Muscle of arm (tissue), 12 donors: ENCODE measurements around the gene CHST12. TPM values are rescaled to one million over a fixed set of nuclear protein-coding genes. Genes with fewer than 3 reads are reported as not detected.
"Not testable (repeated sequence)": the region's sequence is repeated elsewhere in the genome, so short reads cannot be mapped to it uniquely, and the experiment has no call there.

Experiments used
- DNase-seq: peaks from one replicate; pipeline ENCODE4 v3.0.0-alpha.2; 2013
- polyA plus RNA-seq, 12 donors: library from polyadenylated mRNA; unstranded; fragments of 120-200 nt; gene quantifications; one replicate each; pipeline ENCODE4 v1.2.1, GENCODE V29; 2013; ENCODE audit not compliant: insufficient read length in 12 of 12

The CHST12 gene
- polyA plus RNA-seq, 12 donors = 6.6 to 15.7 (median 7.8) TPM; not detected in 2

DNA sequence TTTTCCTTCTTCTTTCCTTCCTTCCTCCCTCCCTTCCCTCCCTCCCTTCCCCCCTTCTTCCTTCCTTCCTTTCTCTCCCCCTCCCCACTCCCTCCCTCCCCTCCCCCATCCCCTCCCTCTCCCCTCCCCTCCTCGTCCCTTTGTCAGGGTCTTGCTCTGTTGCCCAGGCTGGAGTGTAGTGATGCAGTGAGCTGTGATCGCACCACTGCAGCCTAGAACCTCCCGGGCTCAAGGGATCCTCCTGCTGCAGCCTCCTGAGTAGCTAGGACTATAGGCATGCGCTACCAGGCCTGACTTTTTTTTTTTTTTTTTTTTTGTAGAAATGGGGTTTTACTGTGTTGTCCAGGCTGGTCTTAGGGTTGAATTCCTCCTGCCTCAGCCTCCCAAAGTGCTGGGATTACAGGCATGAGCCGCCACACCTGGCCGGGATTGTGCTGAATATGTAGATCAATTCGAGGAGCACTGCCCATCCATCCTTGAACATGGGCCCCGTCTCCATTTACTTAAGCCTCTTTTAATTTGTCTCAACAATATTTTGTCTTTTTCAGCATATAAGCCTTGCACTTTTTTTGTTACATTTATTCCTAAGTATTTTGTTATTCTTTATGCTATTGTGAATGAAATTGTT, 49.3 kb downstream of the CHST12 start:
- DNase-seq = no peak

- not testable (repeated sequence) for DNase-seq
Observed at GRCh38 chr7:2453849-2454248, 50.4 kb downstream of the CHST12 start.

- no peak for DNase-seq
Observed at GRCh38 chr7:2459674-2460073, 56.3 kb downstream of the CHST12 start.

DNA sequence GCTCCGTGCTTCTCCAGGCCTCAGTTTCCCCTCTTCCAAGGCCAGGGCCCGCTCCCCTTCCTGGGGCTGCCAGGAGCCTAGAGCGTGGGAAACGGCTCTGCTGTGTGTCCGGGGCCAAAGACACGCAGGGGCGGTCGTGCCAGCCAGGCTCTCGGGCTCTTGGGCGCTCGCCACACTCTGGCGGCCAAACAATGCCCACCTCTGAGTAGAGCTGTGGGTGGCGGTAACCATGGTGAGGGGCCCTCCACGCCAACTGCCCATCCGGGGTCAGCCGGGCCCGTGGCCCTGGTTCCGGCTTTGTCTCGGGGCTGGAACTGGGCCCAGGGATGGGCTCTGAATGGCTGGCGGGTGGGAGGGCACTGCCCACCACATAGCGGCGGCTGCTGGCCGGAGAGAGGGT, 56.8 kb downstream of the CHST12 start:
- no peak for DNase-seq

GRCh38 chr7:2460641-2461040, 57.2 kb downstream of the CHST12 start:
- DNase-seq = no peak

DNA sequence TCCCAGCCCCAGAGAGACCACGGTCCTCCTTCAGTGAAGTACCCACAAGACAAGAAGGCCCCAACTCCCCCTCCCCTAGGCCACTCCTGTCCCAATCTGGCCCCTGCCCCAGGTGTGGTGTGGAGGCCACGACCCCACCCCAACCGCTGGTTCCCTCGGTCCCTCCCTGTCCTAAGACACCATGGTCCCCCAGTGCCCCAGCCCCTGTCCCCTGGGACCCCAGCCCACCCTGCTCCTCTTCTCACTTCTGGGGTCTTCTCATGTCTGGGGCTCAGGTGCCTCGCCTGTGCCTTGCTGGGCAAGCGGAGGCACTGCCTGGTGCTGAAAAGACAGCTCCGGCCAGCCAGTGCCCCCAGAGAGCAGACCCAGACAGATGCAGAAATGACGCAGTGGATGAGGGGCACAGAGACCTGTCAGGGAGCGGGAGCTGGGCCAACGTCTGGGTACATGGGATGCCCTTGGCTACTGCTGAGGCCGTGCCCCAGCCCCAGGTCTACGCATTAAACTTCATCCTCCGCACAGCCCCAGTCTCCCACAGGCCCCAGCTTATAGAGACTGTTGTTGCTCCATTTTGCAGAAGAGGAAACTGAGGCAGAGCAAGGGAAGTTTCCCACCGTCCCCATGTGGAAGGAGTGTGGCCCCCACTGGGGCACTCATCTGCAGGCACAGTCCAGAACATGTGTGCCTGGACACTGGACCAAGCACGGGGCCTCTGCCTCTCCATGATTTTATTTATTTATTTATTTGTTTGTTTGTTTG, 58.0 kb downstream of the CHST12 start:
- DNase-seq = no peak

DNA sequence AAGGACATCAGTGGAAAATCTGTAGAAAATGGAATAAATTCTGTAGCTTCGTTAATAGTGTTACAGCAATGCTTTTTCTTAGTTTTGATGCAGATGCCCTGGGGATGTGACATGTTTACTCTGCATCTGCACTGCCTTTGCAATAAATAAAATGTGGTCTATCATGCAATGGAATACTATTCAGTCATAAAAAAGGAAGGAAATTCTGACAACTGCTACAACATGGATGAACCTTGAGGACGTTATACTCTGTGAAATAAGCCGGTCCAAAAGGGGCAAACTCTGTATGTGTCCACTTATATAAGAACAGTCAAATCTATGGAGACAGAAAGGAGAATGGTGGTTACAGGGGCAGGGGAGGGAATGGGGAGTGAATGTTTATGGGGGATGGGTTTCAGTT, 59.3 kb downstream of the CHST12 start:
- DNase-seq = no peak

GRCh38 chr7:2465928-2466327, 62.5 kb downstream of the CHST12 start:
- DNase-seq = no peak

- DNase-seq = no peak
Observed at GRCh38 chr7:2466675-2467074, 63.3 kb downstream of the CHST12 start.

DNA sequence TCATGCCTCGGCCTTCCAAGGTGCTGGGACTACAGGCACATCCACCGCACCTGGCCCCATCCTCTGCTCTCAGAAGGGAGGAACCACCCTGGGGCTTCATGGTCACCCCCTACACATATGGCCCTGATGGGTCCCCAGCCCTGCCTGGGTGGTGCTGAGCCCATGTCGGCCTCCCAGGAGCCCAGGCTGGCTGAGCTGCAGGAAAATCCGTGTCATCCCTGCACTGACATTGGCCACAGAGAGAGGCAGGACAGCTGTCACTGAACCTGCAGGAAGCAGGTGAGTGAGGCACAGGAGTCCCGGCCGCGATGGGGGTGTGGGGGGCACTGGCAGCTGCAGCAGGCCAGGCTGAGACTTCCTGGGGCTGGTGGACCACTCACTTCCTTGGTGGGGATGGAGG, 64.8 kb downstream of the CHST12 start:
- no peak for DNase-seq

- DNase-seq = not testable (repeated sequence)
Observed at GRCh38 chr7:2469460-2470203, 66.2 kb downstream of the CHST12 start.

DNA sequence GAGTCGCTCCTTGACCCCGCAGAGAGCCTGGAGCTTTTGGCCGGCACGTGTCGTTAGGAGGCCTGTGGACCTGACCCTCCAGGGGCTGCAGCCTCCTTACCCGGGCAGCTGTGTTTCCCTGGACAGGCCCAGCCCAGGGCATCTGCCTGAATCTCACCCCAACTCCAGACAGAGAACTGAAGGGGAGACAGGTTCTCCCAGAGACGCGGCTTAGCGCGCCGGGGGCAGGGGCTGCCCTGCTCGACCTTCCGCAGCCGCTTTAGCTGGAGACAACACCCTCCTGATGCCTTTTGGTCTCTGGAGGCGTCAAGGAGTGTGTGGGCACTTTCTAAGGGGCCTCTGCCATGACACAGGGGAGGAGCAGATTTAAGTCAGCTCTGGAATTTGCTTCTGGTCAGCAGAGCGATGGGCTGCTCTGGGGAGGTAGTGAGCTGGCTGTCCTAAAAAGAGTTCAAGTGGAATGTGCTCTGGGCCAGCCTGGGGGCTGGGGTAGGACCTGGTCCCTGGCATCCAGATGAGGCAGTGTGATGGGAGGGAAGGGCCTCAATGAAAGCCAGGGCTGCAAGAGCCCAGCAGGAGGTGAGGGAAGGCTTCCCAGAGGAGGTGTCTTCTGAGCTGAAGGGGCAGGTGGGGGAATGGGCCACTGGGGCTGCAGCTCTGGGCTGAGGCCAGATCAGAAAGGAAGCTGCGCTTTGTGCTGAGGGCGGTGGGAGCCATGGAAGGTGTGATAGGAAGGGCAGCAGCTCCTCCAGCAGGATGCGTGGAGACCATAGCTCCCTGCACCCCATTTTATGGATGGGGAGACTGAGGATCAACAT, 67.0 kb downstream of the CHST12 start:
- no peak for DNase-seq

DNA sequence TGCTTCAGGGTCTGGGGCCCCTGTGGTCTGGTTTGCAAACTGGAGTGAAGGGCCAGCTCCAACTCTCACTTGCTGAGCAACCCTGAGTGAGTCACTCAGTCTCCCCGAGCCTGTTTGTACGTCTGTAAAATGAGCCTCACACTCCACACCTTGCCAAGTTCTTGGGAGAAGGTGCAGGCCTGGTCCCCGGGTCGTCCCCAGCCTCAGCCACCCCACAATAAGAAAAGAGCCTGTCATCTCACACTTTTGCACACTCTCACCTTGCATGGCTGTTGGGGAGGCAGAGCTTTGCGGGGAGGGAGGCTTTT, 67.6 kb downstream of the CHST12 start:
- DNase-seq = no peak

DNA sequence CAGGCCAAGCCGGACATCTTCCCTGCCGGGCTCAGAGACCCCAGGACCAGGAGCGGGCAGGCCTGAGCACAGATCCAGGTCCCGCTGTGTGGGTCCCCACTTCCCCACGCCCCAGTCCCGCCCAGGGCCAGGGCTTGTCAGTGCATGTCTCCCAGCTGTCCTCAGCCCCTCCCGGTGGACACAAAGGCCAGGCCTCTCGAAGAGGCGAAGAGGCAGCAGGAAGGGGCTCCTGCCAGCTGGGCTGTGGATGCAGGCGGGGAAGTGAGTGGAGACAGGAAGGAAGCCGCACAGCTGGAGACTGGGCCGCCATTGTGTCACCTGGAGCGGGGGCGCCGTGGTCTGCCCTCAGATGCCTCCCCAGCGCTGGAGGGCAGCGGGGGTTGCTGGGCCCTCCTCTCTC, 68.0 kb downstream of the CHST12 start:
- DNase-seq = no peak

GRCh38 chr7:2472739-2473138, 69.3 kb downstream of the CHST12 start:
- DNase-seq = no peak

DNA sequence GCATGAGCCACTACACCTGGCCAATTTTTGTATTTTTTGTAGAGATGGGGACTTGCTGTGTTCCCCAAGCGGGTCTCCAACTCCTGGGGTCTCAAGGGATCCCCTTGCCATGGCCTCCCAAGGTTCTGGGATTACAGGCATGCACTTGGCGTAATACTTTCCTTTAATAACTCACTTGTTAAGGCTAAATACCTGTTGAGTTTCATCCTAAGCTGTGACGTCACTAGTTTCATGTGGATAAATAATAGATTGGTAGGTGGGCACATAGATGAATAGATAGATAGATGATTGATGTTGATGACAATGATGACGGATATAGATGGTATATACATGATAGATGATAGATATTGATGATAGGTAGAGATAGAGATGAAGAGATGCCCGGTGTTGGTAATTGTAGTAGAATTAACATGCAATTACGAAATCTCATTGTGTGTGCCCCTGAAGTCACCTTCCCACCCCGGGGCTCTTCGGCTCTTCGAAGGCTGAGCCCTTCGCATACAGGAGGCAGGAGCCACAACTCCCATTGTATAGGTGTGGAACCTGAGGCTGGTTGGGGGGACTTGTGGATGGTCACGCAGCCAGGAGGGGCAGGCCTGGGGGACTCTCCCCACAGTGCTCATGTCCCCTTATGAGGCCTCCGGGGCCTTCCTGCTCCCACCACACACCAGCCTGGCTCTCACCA, 70.2 kb downstream of the CHST12 start:
- no peak for DNase-seq

DNA sequence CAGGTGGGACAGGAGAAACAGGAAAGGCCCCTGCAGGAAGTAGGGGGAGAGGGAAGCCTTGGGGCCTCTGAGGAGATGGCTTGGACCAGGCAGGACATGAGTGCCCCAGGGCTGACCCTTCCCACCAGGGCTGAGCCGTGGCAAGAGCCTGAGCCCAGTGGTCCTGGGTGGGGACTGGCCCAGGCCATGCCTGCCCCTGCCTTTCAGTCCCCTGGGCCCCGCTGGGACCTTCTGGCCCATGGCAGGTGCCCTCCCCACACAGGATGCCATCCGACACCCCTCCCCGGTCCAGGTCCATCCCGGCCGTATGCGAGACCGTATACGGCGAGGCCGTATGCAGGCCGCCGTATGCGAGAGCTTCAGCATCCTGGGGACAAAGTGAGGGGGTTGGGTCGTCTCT, 70.8 kb downstream of the CHST12 start:
- no peak for DNase-seq

DNA sequence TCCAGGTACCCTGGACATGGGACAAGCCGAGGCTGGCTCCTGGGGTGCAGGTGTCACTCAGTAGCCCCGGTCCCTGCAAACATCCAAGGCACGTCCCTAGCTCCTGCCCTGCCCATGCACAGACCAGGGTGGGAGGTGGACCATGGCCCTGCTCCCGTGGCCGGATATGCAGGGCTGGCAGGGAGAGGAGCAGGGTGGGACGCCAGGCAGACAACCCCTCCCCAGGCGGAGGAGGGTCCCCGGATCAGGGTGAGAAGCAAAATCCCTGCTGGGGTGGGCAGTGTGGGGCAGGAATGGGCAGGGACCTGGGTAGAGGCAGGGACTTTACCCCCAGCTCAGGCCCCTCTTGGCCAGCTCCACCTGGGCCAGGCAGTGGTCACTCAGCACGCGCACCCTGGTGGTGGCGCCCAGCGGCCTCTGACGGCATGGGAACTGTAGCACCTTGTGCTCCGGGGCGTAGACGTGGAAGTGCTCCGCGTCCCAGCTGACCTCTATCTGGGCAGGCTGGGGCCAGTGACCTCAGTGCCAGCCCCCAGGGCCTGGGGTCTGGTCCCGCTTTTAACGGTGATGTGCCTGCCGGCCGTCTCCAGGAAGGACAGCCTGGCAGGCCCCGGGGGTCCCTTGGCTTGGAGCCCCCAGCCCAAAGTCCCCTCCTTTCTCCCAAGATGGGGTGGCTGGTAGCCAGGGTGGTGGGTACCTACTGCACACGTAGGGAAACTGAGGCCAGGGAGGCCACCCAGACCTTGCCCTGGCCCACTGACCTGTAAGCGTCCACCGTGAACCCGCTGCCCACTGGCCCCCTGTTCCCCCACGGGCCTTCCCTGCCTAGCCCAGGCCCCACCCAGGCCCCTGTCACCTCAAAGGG, 71.6 kb downstream of the CHST12 start:
- no peak for DNase-seq

- DNase-seq = no peak
Observed at GRCh38 chr7:2475678-2476015, 72.2 kb downstream of the CHST12 start.

- DNase-seq = no peak
Observed at GRCh38 chr7:2476298-2476697, 72.9 kb downstream of the CHST12 start, which contains the start of gene GRIFIN. GRIFIN (minus strand) TSS chr7:2476398; CDS start chr7:2476383, 15 bp downstream.
